Panc1 (cell line): ENCODE data around the gene OR51D1. TPM values are rescaled to one million over a fixed set of nuclear protein-coding genes. Genes with fewer than 3 reads are reported as not detected.

ENCODE experiments used
- ATAC-seq: fragments of 200-7000 bp; cut with Tn5 transposase; 2 replicates; pipeline ENCODE4 v1.9.1; 2020; ENCODE audit warnings: mild to moderate bottlenecking, moderate library complexity
- BruUV-seq: library from RNA; stranded (reverse); fragments of 400-500 nt; replicated peaks from 2 replicates; lab custom pipeline; 2021; lab: Mats Ljungman, UMichigan
- CTCF ChIA-PET: fragments of 300-600 bp; sonication (Branson Sonifier 250); formaldehyde crosslinking; loops from one replicate; lab custom pipeline; 2022; ENCODE audit warnings: antibody characterized with exemption; lab: Charles Lee
- POLR2A ChIA-PET: fragments of 300-600 bp; sonication (Branson Sonifier 250); formaldehyde crosslinking; loops from one replicate; lab custom pipeline; 2022; ENCODE audit warnings: antibody characterized with exemption; lab: Charles Lee
- DNase-seq: peaks from one replicate; pipeline ENCODE4 v3.0.0-alpha.2; 2010; ENCODE audit warnings: low read depth, low spot score
- H3K27ac ChIP-seq: 2 replicates; pipeline ENCODE4 v1.5.1; 2011; ENCODE audit warnings: mild to moderate bottlenecking, low read length, inconsistent platforms
- H3K27me3 ChIP-seq: fragments of 200-500 bp; sonication (Bioruptor generic); 2 replicates; pipeline ENCODE4 v1.6.0; 2014; ENCODE audit warnings: low read length, inconsistent platforms; ENCODE audit not compliant: control insufficient read depth, insufficient read depth
- H3K36me3 ChIP-seq: fragments of 200-500 bp; sonication (Bioruptor generic); 2 replicates; pipeline ENCODE4 v1.5.1; 2014; ENCODE audit warnings: inconsistent platforms, mild to moderate bottlenecking, low read length, moderate library complexity; ENCODE audit not compliant: control insufficient read depth, insufficient read depth
- H3K4me1 ChIP-seq: 2 replicates; pipeline ENCODE4 v1.5.1; 2011; ENCODE audit warnings: inconsistent platforms, mild to moderate bottlenecking, low read length, moderate library complexity; ENCODE audit not compliant: control insufficient read depth, insufficient read depth
- H3K4me3 ChIP-seq, 2 experiments: 2 replicates each; pipeline ENCODE4 v1.5.1; 2011 to 2012; ENCODE audit warnings: low read depth in 2 of 2, low read length in 2 of 2, mild to moderate bottlenecking in 2 of 2, inconsistent platforms in 1 of 2, moderate library complexity in 1 of 2
- H3K9me3 ChIP-seq: fragments of 200-500 bp; sonication (Bioruptor generic); 2 replicates; pipeline ENCODE4 v1.5.1; 2014; ENCODE audit warnings: low read depth, mild to moderate bottlenecking, inconsistent platforms, low read length, moderate library complexity; ENCODE audit not compliant: control insufficient read depth, insufficient read depth
- CTCF ChIP-seq: fragments of 450-650 bp; IDR thresholded peaks from 2 replicates; pipeline ENCODE4 v1.5.1; 2017; ENCODE audit warnings: mild to moderate bottlenecking
- POLR2AphosphoS5 ChIP-seq: IDR thresholded peaks from 2 replicates; pipeline ENCODE4 v1.6.1; 2012; ENCODE audit warnings: mild to moderate bottlenecking, low read depth, low read length, moderate library complexity
- SIN3A ChIP-seq: IDR thresholded peaks from 2 replicates; pipeline ENCODE4 v1.6.1; 2012; ENCODE audit warnings: low read depth, mild to moderate bottlenecking, low read length, moderate library complexity, borderline replicate concordance; ENCODE audit not compliant: insufficient read depth
- TCF7L2 ChIP-seq: IDR thresholded peaks from 2 replicates; pipeline ENCODE4 v1.6.1; 2011; ENCODE audit warnings: mild to moderate bottlenecking, low read depth, low read length, inconsistent platforms
- in situ Hi-C: cut with HindIII; loops from 2 replicates; pipeline ENCODE4 v1.10.0; 2016; ENCODE audit warnings: low sequenced_read_pairs, low pct_unique_long_range_greater_than_20kb
- intact Hi-C: fragments of 100-400 bp; cut with micrococcal nuclease; formaldehyde crosslinking; loops from one replicate; pipeline ENCODE4 v1.10.0; 2022; ENCODE audit not compliant: unreplicated experiment
- total RNA-seq: library from RNA; stranded (reverse); gene quantifications from one replicate; pipeline ENCODE4 v1.2.1, GENCODE V29; 2021; ENCODE audit not compliant: unreplicated experiment
- TF ChIP-seq, protein P1 (sequence below), 2 experiments: IDR thresholded peaks; 2 replicates each; pipeline ENCODE4 v1.6.1; 2011 to 2012; ENCODE audit warnings: low read depth in 2 of 2, control low read depth in 1 of 2, low read length in 1 of 2, mild to moderate bottlenecking in 1 of 2, moderate library complexity in 1 of 2; ENCODE audit not compliant: insufficient read depth in 1 of 2

Gene OR51D1
- total RNA-seq, 1 experiment from 2014 or later, result not detected

- no peak overlapping the region for H3K4me3 ChIP-seq
- in situ Hi-C loops, result no loop called here
Measured at GRCh38 chr11:4673781-4674180, 36.5 kb downstream of the OR51D1 start.

GRCh38 chr11:4677948-4678347 lies 40.7 kb downstream of the OR51D1 start:
- Histone ChIP-seq H3K36me3 (no peaks in the 10 kb centered on the region), H3K27ac (no peak overlapping the region), H3K27me3 (no peaks in the 10 kb centered on the region), H3K9me3 (no peaks in the 10 kb centered on the region), H3K4me1 (no peaks in the 10 kb centered on the region), H3K4me3 (no peak overlapping the region)
- no TSS peak for BruUV-seq
- in situ Hi-C loops (no loop called here), intact Hi-C loops (no loop called here)
- DNase-seq (no peak), ATAC-seq (no peak)
- CTCF ChIA-PET, result no interaction called here
- POLR2A ChIA-PET, result no interaction called here
- TF ChIP-seq SIN3A, result no peak
- TF ChIP-seq CTCF, result no peak
- TF ChIP-seq, protein P1, sequence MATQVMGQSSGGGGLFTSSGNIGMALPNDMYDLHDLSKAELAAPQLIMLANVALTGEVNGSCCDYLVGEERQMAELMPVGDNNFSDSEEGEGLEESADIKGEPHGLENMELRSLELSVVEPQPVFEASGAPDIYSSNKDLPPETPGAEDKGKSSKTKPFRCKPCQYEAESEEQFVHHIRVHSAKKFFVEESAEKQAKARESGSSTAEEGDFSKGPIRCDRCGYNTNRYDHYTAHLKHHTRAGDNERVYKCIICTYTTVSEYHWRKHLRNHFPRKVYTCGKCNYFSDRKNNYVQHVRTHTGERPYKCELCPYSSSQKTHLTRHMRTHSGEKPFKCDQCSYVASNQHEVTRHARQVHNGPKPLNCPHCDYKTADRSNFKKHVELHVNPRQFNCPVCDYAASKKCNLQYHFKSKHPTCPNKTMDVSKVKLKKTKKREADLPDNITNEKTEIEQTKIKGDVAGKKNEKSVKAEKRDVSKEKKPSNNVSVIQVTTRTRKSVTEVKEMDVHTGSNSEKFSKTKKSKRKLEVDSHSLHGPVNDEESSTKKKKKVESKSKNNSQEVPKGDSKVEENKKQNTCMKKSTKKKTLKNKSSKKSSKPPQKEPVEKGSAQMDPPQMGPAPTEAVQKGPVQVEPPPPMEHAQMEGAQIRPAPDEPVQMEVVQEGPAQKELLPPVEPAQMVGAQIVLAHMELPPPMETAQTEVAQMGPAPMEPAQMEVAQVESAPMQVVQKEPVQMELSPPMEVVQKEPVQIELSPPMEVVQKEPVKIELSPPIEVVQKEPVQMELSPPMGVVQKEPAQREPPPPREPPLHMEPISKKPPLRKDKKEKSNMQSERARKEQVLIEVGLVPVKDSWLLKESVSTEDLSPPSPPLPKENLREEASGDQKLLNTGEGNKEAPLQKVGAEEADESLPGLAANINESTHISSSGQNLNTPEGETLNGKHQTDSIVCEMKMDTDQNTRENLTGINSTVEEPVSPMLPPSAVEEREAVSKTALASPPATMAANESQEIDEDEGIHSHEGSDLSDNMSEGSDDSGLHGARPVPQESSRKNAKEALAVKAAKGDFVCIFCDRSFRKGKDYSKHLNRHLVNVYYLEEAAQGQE (IDR thresholded peaks at IDR 0.05; ENCODE audit: insufficient read depth in 1 of 2, low read depth in 2 of 2, low read length in 1 of 2), result no peak
- no peak for TF ChIP-seq TCF7L2
- no peak for TF ChIP-seq POLR2AphosphoS5

More at GRCh38 chr11:4673781-4674180, 36.5 kb downstream of the OR51D1 start:
- H3K4me1 ChIP-seq, result 0 out of 2 replicates have a peak, but pooled peaks cover 4% of the 10 kb centered on the region
- no TSS peak for BruUV-seq
- ChIA-PET POLR2A (no interaction called here), CTCF (no interaction called here)
- DNase-seq, result no peak
- H3K36me3 ChIP-seq, result no peaks in the 10 kb centered on the region
- no peak for ATAC-seq
- no peak overlapping the region for H3K27ac ChIP-seq
- intact Hi-C loops, result no loop called here
- H3K27me3 ChIP-seq, result peaks cover 4% of the 10 kb centered on the region; the same call in 1 of the 2 replicates
- TF ChIP-seq, protein P1 (IDR thresholded peaks at IDR 0.05; ENCODE audit: insufficient read depth in 1 of 2, low read depth in 2 of 2, low read length in 1 of 2), result no peak
- no peak for TF ChIP-seq CTCF
- no peak for TF ChIP-seq POLR2AphosphoS5
- TF ChIP-seq SIN3A, result no peak
- TF ChIP-seq TCF7L2, result no peak
- H3K9me3 ChIP-seq, result no peaks in the 10 kb centered on the region
